Neural crest cell (in vitro differentiated cells): Measurements from ENCODE around the gene APBB2. TPM values are rescaled to one million over a fixed set of nuclear protein-coding genes. Genes with fewer than 3 reads are reported as not detected.

ENCODE experiments used
- DNase-seq: peaks from one replicate; pipeline ENCODE4 v3.0.0; 2021; ENCODE audit warnings: low read depth, mixed read lengths, low spot score
- H3K27ac Mint-ChIP-seq: one replicate; pipeline ENCODE4 v1.8.0; 2021; ENCODE audit warnings: mild to moderate bottlenecking, mixed read lengths; ENCODE audit not compliant: unreplicated experiment
- H3K27me3 Mint-ChIP-seq: 2 replicates; pipeline ENCODE4 v1.8.0; 2021; ENCODE audit warnings: low read depth, mild to moderate bottlenecking, mixed read lengths
- H3K36me3 Mint-ChIP-seq: 2 replicates; pipeline ENCODE4 v1.8.0; 2021; ENCODE audit warnings: low read depth, mild to moderate bottlenecking, mixed read lengths
- H3K4me1 Mint-ChIP-seq: 2 replicates; pipeline ENCODE4 v1.8.0; 2021; ENCODE audit warnings: mixed read lengths
- H3K4me3 Mint-ChIP-seq: one replicate; pipeline ENCODE4 v1.8.0; 2021; ENCODE audit warnings: mild to moderate bottlenecking, mixed read lengths
- H3K9me3 Mint-ChIP-seq: 2 replicates; pipeline ENCODE4 v1.8.0; 2021; ENCODE audit warnings: mixed read lengths
- total RNA-seq: library from RNA; stranded (reverse); gene quantifications from 2 replicates; pipeline ENCODE4 v1.2.1, GENCODE V29; 2021
- TF ChIP-seq, protein P1 (sequence below): fragments of 200-600 bp; sonication (generic); conservative IDR thresholded peaks from 2 replicates; pipeline ENCODE4 v1.5.0; 2021; ENCODE audit warnings: antibody characterized with exemption, mild to moderate bottlenecking

Gene APBB2
- total RNA-seq, 1 donor from 2014 or later: 68.5 TPM

DNA sequence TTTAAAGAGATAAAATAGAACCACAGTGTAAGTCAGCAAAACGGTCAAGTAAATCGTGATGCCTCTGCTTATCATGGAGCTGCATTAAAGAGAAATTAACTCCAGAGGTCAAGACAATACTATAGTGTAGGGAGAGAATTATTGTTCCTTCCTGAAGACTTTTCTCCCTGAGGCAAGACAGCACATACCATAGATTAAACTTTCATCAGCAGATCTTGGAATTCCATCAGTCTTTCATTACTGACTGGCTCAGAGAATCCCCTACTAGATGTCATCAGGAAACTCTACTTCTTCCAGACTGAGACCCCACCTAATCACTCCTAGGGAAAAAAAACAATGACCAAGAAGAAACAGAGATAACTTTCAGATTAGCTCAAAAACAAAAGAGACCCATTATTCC lies 333.2 kb downstream of the APBB2 start:
- Mint-ChIP-seq H3K4me3 (no peak overlapping the region), H3K36me3 (no peaks in the 10 kb centered on the region), H3K27ac (no peak overlapping the region), H3K9me3 (no peaks in the 10 kb centered on the region), H3K4me1 (peaks cover 9% of the 10 kb centered on the region), H3K27me3 (no peaks in the 10 kb centered on the region)
- TF ChIP-seq, protein P1, sequence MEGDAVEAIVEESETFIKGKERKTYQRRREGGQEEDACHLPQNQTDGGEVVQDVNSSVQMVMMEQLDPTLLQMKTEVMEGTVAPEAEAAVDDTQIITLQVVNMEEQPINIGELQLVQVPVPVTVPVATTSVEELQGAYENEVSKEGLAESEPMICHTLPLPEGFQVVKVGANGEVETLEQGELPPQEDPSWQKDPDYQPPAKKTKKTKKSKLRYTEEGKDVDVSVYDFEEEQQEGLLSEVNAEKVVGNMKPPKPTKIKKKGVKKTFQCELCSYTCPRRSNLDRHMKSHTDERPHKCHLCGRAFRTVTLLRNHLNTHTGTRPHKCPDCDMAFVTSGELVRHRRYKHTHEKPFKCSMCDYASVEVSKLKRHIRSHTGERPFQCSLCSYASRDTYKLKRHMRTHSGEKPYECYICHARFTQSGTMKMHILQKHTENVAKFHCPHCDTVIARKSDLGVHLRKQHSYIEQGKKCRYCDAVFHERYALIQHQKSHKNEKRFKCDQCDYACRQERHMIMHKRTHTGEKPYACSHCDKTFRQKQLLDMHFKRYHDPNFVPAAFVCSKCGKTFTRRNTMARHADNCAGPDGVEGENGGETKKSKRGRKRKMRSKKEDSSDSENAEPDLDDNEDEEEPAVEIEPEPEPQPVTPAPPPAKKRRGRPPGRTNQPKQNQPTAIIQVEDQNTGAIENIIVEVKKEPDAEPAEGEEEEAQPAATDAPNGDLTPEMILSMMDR: no peak
- no peak for DNase-seq

DNA sequence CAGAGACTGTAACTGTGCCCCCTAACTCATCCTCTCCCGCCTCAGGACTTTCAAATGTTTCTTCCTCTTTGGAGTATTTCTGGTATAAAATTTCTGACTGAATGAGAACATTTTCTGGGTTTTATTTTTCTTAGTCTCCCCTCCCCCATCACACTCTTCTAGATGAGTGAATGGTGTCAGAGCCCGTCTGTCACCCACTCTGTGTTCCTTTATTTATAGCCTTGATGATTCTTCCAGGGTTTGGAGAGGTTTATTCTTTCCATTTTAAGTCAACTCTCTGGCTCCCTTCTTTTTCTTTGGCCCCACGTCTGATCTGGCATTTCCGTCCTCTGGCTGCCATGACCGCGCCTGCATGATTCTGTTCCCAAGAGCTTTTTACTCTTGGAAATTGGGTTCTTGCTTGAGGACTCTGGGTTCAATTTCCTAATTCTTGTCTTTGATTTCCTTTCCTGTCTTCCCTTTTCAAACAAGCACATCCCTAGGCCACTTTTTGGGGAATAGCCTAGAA lies 335.7 kb downstream of the APBB2 start:
- Mint-ChIP-seq H3K27ac (no peak overlapping the region), H3K36me3 (no peaks in the 10 kb centered on the region), H3K4me3 (no peak overlapping the region), H3K9me3 (no peaks in the 10 kb centered on the region), H3K4me1 (peaks cover 23% of the 10 kb centered on the region), H3K27me3 (no peaks in the 10 kb centered on the region)
- TF ChIP-seq, protein P1: no peak
- DNase-seq: no peak

DNA sequence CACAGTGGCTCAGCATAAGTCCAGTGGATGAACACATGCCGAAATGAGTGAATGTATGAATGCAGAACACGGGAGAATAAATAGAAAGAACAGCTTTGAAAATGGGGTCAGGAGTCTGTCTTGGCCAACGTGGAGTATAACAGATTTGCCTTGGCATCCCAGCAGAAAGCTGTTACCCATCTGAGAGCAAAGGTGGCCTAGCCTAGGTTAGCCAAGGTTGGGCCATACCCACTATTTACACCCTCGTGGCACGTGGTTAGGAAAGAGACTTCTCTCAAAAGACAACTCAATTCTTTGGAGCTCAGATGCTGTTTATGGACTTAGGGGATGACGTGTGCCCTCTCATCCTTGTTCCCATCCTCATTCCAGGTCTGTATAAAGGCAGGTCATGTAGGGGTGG lies 337.3 kb downstream of the APBB2 start:
- DNase-seq: no peak
- Mint-ChIP-seq H3K27ac (no peak overlapping the region), H3K9me3 (no peaks in the 10 kb centered on the region), H3K36me3 (no peaks in the 10 kb centered on the region), H3K4me1 (peaks cover 28% of the 10 kb centered on the region), H3K4me3 (no peak overlapping the region), H3K27me3 (no peaks in the 10 kb centered on the region)
- TF ChIP-seq, protein P1: no peak

DNA sequence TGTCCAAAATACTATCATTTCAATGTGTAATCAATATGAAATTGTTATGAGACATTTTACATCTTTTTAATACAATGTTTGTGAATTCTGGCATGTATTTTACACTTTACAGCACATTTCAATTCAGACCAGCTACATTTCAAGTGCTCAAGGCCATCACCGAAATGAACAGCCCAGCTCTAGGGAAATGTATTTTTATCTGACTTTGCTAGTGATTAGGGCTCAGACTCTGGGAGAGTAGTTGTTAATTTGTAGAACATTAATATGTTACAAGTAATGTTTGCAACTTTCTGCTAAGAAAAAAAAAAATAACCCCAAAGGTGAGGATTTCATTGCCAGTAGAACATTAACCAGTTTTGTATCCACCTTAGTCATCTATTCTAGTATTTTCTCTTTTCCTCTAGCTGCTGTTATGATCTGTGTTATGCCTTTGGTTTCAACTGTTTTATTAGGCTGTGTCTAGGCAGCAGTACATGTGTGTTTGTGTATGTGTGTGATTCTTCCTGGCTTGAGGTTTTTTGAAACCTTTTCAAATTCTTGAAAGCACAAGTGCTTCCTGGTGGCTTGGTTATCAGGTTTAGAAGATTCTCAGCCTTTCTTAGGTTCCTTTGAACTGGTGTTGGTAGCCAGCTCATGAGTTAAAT lies 338.7 kb downstream of the APBB2 start:
- TF ChIP-seq, protein P1: no peak
- Mint-ChIP-seq H3K36me3 (no peaks in the 10 kb centered on the region), H3K27ac (no peak overlapping the region), H3K4me1 (peaks cover 19% of the 10 kb centered on the region), H3K9me3 (no peaks in the 10 kb centered on the region), H3K27me3 (no peaks in the 10 kb centered on the region), H3K4me3 (no peak overlapping the region)
- no peak for DNase-seq

DNA sequence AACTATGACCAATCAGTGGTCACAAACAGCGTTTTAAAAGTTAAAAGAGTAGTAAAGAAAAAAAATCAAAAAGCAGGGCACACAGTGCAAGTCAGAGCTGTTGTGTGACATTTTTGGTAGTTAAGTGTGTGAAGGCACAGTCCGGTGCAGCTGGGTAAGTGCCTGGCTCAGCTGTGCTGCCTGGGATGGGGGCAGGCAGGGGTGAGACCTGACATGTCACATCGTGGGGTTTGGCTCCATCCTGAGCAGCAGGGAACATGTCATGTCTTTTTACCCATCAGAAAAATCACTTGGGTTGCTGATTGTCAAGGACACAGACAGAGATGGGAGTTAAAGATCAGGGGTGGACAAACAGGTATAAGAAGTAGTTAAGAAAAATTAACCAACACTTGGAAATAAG lies 339.4 kb downstream of the APBB2 start:
- peaks cover 19% of the 10 kb centered on the region for H3K4me1 Mint-ChIP-seq
- TF ChIP-seq, protein P1: no peak
- DNase-seq: no peak
- no peaks in the 10 kb centered on the region for H3K36me3 Mint-ChIP-seq
- no peaks in the 10 kb centered on the region for H3K9me3 Mint-ChIP-seq
- H3K4me3 Mint-ChIP-seq: no peak overlapping the region
- H3K27ac Mint-ChIP-seq: no peak overlapping the region
- H3K27me3 Mint-ChIP-seq: no peaks in the 10 kb centered on the region
